Progenitor cell of endocrine pancreas (in vitro differentiated cells): Measurements from ENCODE around the gene MAJIN. TPM values are rescaled to one million over a fixed set of nuclear protein-coding genes. Genes with fewer than 3 reads are reported as not detected.
"Not testable (repeated sequence)": the region's sequence is repeated elsewhere in the genome, so short reads cannot be mapped to it uniquely, and the experiment has no call there.

Source experiments
- DNase-seq: peaks from one replicate; pipeline ENCODE4 v3.0.0; 2021; ENCODE audit warnings: low spot score; ENCODE audit not compliant: unreplicated experiment
- H3K27ac Mint-ChIP-seq: 2 replicates; pipeline ENCODE4 v1.8.0; 2021; ENCODE audit warnings: mild to moderate bottlenecking, moderate library complexity, mixed read lengths
- H3K27me3 Mint-ChIP-seq: 2 replicates; pipeline ENCODE4 v1.8.0; 2021; ENCODE audit warnings: mixed read lengths
- H3K36me3 Mint-ChIP-seq: 2 replicates; pipeline ENCODE4 v1.8.0; 2022; ENCODE audit warnings: mixed read lengths; ENCODE audit not compliant: insufficient read depth
- H3K4me1 Mint-ChIP-seq: 2 replicates; pipeline ENCODE4 v1.8.0; 2021; ENCODE audit warnings: low read depth, mixed read lengths
- H3K4me3 Mint-ChIP-seq: 2 replicates; pipeline ENCODE4 v1.8.0; 2021; ENCODE audit warnings: low read depth, mild to moderate bottlenecking, moderate library complexity, mixed read lengths
- H3K9me3 Mint-ChIP-seq: 2 replicates; pipeline ENCODE4 v1.8.0; 2021; ENCODE audit warnings: low read depth, mixed read lengths
- total RNA-seq: library from RNA; stranded (reverse); gene quantifications from 2 replicates; pipeline ENCODE4 v1.2.1, GENCODE V29; 2021
- TF ChIP-seq, protein P1 (sequence below): fragments of 200-600 bp; sonication (generic); IDR thresholded peaks from one replicate; pipeline ENCODE4 v1.5.0; 2021; ENCODE audit warnings: antibody characterized with exemption, mild to moderate bottlenecking; ENCODE audit not compliant: unreplicated experiment

Gene MAJIN
- total RNA-seq, 1 donor from 2014 or later, result not detected

DNA sequence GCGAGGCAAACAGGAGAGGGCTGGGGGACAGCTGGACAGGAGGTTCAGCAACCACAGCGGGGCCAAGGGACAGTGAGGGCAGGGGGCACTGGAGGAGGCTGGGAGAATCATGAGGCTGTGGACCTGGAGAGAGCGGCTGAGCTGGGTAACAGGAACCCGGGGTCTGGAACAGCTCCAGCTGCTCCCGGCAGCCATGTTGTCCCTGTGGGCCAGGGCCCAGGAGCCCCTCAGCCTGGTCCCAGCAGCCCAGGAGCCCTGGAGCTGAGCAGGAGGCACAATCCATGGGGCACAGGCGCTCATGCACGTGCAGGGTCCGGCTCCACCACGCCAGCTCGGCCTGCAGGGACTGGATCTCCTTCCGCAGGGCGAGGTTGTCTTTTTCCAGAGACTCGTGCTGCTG is 17.5 kb upstream of the MAJIN start:
- TF ChIP-seq, protein P1, sequence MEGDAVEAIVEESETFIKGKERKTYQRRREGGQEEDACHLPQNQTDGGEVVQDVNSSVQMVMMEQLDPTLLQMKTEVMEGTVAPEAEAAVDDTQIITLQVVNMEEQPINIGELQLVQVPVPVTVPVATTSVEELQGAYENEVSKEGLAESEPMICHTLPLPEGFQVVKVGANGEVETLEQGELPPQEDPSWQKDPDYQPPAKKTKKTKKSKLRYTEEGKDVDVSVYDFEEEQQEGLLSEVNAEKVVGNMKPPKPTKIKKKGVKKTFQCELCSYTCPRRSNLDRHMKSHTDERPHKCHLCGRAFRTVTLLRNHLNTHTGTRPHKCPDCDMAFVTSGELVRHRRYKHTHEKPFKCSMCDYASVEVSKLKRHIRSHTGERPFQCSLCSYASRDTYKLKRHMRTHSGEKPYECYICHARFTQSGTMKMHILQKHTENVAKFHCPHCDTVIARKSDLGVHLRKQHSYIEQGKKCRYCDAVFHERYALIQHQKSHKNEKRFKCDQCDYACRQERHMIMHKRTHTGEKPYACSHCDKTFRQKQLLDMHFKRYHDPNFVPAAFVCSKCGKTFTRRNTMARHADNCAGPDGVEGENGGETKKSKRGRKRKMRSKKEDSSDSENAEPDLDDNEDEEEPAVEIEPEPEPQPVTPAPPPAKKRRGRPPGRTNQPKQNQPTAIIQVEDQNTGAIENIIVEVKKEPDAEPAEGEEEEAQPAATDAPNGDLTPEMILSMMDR, result no peak
- no peak for DNase-seq
- H3K27me3 Mint-ChIP-seq, result peaks cover 3% of the 10 kb centered on the region
- peaks cover 5% of the 10 kb centered on the region for H3K4me1 Mint-ChIP-seq
- H3K9me3 Mint-ChIP-seq, result no peaks in the 10 kb centered on the region
- H3K4me3 Mint-ChIP-seq, result no peak overlapping the region
- H3K36me3 Mint-ChIP-seq, result no peaks in the 10 kb centered on the region
- no peak overlapping the region for H3K27ac Mint-ChIP-seq

DNA sequence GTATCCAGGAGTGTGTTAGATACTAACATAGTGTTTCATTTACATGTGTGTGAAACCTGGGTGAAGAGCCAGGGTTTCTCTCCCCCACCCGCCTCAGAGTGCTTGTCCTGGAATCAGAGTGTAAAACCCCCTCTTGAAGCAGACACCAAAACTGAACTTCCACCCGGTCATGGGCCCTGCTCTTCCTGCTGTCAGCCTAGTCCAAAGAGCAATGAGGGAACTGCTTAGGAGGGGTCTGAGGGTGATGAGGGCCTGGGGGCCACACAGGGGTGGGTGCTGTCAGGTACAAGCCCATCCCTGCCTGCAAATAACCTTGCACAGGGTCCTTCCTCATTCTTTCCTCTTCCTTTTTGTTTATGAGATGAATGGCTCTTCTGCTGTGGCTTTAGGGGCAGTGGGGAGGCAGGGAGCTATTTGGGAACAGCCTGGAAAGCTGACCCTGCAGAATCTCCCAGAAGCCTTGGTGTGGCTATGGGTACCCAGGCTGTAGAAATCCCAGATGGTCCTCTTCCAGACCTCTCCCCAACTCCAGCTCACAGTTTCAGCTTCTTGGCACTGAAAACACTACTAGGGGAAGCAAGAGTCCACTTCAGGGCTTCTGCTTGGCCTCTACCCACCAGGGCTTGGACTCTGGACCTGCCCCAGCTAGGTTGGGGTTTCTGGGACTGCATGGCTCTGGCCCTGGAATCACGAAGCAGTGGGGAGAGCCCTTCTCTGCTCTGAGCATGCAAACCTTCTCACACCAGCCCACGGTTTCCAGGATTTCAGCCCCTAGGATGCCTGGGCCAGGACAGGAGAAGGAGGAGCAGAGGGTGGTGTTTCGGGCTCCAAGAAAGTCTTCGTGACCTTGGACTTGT is 16.3 kb upstream of the MAJIN start:
- peaks cover 5% of the 10 kb centered on the region for H3K4me1 Mint-ChIP-seq
- DNase-seq, result no peak

DNA sequence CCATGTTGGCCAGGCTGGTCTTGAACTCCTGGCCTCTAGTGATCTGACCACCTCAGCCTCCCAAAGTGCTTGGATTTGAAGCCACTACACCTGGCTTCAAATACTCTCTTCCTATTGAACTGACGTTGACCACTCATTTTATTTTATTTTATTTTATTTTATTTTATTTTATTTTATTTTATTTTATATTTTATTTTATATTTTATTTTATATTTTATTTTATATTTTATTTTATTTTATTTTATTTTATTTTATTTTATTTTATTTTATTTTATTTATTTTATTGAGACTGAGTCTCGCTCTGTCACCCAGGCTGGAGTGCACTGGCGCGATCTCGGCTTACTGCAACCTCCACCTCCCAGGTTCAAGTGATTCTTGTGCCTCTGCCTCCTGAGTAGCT is 11.4 kb upstream of the MAJIN start:
- H3K36me3 Mint-ChIP-seq, H3K27ac Mint-ChIP-seq, H3K4me1 Mint-ChIP-seq, H3K9me3 Mint-ChIP-seq, DNase-seq, H3K4me3 Mint-ChIP-seq: not testable (repeated sequence)
- H3K27me3 Mint-ChIP-seq, result peaks cover 21% of the 10 kb centered on the region

More for the DNA sequence above, 16.3 kb upstream of the MAJIN start:
- no peaks in the 10 kb centered on the region for H3K36me3 Mint-ChIP-seq
- TF ChIP-seq, protein P1, result no peak
- peaks cover 3% of the 10 kb centered on the region for H3K27me3 Mint-ChIP-seq
- H3K27ac Mint-ChIP-seq, result no peak overlapping the region
- no peak overlapping the region for H3K4me3 Mint-ChIP-seq
- H3K9me3 Mint-ChIP-seq, result no peaks in the 10 kb centered on the region

DNA sequence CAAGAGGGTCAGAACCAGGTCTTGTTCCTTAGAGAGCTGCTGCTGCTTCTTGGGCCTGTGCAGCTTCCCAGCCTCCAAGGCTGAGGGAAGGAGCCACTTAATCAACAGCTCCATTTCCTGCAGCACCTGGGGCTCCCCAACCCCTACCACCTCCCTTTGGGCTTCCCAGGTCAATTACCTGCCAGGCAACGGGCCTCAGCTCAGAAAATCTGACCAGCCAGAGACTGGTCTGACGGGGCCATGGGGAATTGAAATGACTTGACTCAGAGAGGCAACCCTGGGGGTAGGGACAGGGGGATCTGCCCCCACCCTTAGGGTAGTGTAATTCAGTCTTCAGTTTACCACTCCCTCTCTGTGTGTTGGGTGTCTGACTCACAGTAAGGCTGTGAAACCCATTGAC is 4.7 kb upstream of the MAJIN start:
- Mint-ChIP-seq H3K4me3 (no peak overlapping the region), H3K9me3 (no peaks in the 10 kb centered on the region), H3K36me3 (no peaks in the 10 kb centered on the region), H3K27ac (no peak overlapping the region), H3K4me1 (no peaks in the 10 kb centered on the region), H3K27me3 (peaks cover 16% of the 10 kb centered on the region)
- TF ChIP-seq, protein P1, result no peak
- DNase-seq, result no peak

DNA sequence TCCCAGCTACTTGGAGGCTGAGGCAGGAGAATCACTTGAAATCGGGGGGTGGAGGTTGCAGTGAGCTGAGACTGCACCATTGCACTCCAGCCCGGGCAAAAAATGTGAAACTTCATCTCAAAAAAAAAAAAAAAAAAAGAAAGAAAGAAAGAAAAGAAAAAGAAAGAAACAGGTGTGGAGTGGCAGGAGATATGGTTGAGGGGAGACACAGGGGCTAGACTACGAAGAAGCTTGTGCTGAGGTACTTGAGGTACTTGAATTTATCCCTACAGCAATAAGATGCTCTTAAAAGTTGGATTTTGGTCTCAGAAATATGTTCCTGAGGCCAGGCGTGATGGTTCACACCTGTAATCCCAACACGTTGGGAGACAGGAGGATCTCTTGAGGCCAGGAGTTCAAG is 2.2 kb upstream of the MAJIN start:
- Mint-ChIP-seq H3K36me3 (no peaks in the 10 kb centered on the region), H3K27me3 (peaks cover 18% of the 10 kb centered on the region), H3K9me3 (no peaks in the 10 kb centered on the region), H3K4me1 (no peaks in the 10 kb centered on the region), H3K4me3 (no peak overlapping the region), H3K27ac (peak overlapping the region; percentile 67)
- TF ChIP-seq, protein P1, result no peak
- no peak for DNase-seq

DNA sequence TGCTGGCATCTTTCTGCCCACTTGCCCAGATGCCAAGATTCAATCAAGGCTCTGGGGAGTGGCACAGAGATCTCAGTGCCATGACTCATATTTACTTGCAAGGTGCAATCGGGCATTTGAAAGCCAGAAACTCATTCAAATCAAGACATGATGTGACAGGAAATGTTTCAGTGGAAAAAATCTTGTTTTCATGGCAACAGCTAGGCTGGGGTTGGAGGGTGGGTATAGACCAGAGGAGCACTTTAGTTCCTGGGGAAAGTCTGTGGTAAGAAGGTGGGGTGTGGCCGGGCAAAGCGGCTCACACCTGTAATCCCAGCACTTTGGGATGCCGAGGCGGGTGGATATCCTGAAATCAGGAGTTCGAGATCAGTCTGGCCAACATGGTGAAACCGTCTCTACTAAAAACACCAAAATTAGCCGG is 1.2 kb downstream of the MAJIN start:
- Mint-ChIP-seq H3K4me3 (no peak overlapping the region), H3K27me3 (peaks cover 24% of the 10 kb centered on the region), H3K27ac (no peak overlapping the region), H3K4me1 (no peaks in the 10 kb centered on the region), H3K36me3 (no peaks in the 10 kb centered on the region), H3K9me3 (no peaks in the 10 kb centered on the region)
- TF ChIP-seq, protein P1, result no peak
- DNase-seq, result no peak
